OCI-LY7 (cell line): ENCODE data around the gene TAS2R1. TPM values are rescaled to one million over a fixed set of nuclear protein-coding genes. Genes with fewer than 3 reads are reported as not detected.

Experiments
- BruUV-seq: library from RNA; stranded (reverse); fragments of 400-500 nt; replicated peaks from 2 replicates; lab custom pipeline; 2021; lab: Mats Ljungman, UMichigan
- CTCF ChIA-PET: fragments of 300-600 bp; sonication (Branson Sonifier 250); formaldehyde crosslinking; loops from one replicate; lab custom pipeline; 2022; ENCODE audit warnings: antibody characterized with exemption; ENCODE audit not compliant: unreplicated experiment; lab: Charles Lee
- POLR2A ChIA-PET: fragments of 300-600 bp; sonication (Branson Sonifier 250); formaldehyde crosslinking; loops from one replicate; lab custom pipeline; 2022; ENCODE audit warnings: antibody characterized with exemption; lab: Charles Lee
- DNase-seq: peaks from one replicate; pipeline ENCODE4 v3.0.0-alpha.2; 2015; ENCODE audit warnings: low spot score
- H2AFZ ChIP-seq: fragments of 200-600 bp; sonication (generic), shearing (Covaris generic); 2 replicates; pipeline ENCODE4 v1.6.1; 2014; ENCODE audit warnings: mild to moderate bottlenecking, antibody characterized with exemption, low read length, moderate library complexity
- H3K27ac ChIP-seq: fragments of 200-600 bp; sonication (generic); 2 replicates; pipeline ENCODE4 v1.5.1; 2014; ENCODE audit warnings: mixed run types, low read depth, mild to moderate bottlenecking, moderate library complexity, low read length, inconsistent platforms; ENCODE audit not compliant: poor library complexity, severe bottlenecking
- H3K36me3 ChIP-seq: fragments of 200-600 bp; sonication (generic); 2 replicates; pipeline ENCODE4 v1.6.1; 2014; ENCODE audit warnings: mild to moderate bottlenecking, antibody characterized with exemption, low read length, moderate library complexity, mixed read lengths; ENCODE audit not compliant: insufficient read depth
- H3K4me1 ChIP-seq: fragments of 200-600 bp; sonication (generic); 2 replicates; pipeline ENCODE4 v1.5.1; 2014; ENCODE audit warnings: mild to moderate bottlenecking, low read length; ENCODE audit not compliant: insufficient read depth, poor library complexity, severe bottlenecking
- H3K4me2 ChIP-seq: fragments of 200-600 bp; sonication (generic); 2 replicates; pipeline ENCODE4 v1.6.1; 2014; ENCODE audit warnings: mild to moderate bottlenecking, low read length
- H3K4me3 ChIP-seq: fragments of 200-600 bp; sonication (generic); 2 replicates; pipeline ENCODE4 v1.5.1; 2014; ENCODE audit warnings: mild to moderate bottlenecking, low read depth, low read length; ENCODE audit not compliant: poor library complexity, severe bottlenecking
- H3K79me2 ChIP-seq: fragments of 200-600 bp; sonication (generic); 2 replicates; pipeline ENCODE4 v1.6.1; 2016; ENCODE audit warnings: low read depth, mild to moderate bottlenecking, low read length, moderate library complexity, mixed read lengths; ENCODE audit not compliant: insufficient read depth
- H3K9me2 ChIP-seq: fragments of 200-600 bp; sonication (generic); 2 replicates; pipeline ENCODE4 v1.6.1; 2016; ENCODE audit warnings: mild to moderate bottlenecking, low read length, mixed read lengths; ENCODE audit not compliant: insufficient read depth
- H3K9me3 ChIP-seq: fragments of 200-600 bp; sonication (generic); 2 replicates; pipeline ENCODE4 v1.6.1; 2014; ENCODE audit warnings: mild to moderate bottlenecking, mixed run types, low read length, mixed read lengths
- H4K20me1 ChIP-seq: fragments of 200-600 bp; sonication (generic); 2 replicates; pipeline ENCODE4 v1.6.1; 2014; ENCODE audit warnings: mild to moderate bottlenecking, antibody characterized with exemption, low read length, moderate library complexity, mixed read lengths; ENCODE audit not compliant: insufficient read depth
- EZH2phosphoT487 ChIP-seq: fragments of 200-600 bp; sonication (generic); IDR thresholded peaks from 2 replicates; pipeline ENCODE4 v1.6.1; 2018; ENCODE audit warnings: low read depth, borderline replicate concordance, mild to moderate bottlenecking, mixed run types, antibody characterized with exemption, low read length, moderate library complexity, mixed read lengths
- intact Hi-C: fragments of 100-400 bp; cut with micrococcal nuclease; formaldehyde crosslinking; loops from one replicate; pipeline ENCODE4 v1.10.0; 2022; ENCODE audit not compliant: unreplicated experiment
- total RNA-seq, 2 experiments: library from RNA; depleted of rRNA in 1 of 2; stranded (reverse); fragments of >200 nt in 1 of 2; shearing (Covaris generic) in 1 of 2; gene quantifications; 2 replicates each; pipeline ENCODE4 v1.2.3, GENCODE V29; 2014 to 2022
- TF ChIP-seq, protein P1 (sequence below): fragments of 200-600 bp; sonication (generic); conservative IDR thresholded peaks from 2 replicates; pipeline ENCODE4 v1.5.1; 2014; ENCODE audit warnings: mild to moderate bottlenecking, antibody characterized with exemption, low read length, moderate library complexity, mixed read lengths

TAS2R1 gene
- total RNA-seq, 2 experiments from 2014 or later: not detected

DNA sequence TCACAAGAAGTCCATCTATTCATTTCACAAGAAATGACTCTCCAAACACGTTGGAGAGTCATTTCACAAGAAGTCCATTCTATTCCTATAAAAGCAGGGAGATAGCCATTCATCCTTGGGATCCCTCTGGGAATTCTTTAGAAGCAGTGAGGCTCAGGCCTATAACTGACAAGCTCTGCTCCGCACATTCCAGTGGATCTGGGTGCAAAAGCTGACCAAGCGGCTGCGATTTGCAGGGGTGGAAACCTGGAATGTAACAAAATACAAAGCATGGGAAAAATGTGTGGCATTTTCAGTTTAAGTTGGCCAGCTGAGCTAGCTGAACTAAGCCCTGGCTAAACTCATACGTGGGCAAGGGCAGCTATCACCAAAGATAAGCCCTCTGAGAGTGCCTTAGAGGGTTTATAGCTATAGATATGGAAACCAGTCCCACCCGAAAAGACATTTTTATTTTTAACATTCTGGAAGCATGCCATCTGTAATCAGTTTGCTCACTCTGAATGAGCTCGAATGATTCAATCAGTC lies 8.7 kb downstream of the TAS2R1 start:
- no peak for DNase-seq
- intact Hi-C loops: no loop called here
- Histone ChIP-seq H3K27ac (no peak overlapping the region), H3K9me2 (no peaks in the 10 kb centered on the region), H3K9me3 (no peaks in the 10 kb centered on the region), H3K4me1 (no peaks in the 10 kb centered on the region), H2AFZ (no peak overlapping the region), H3K36me3 (no peaks in the 10 kb centered on the region), H3K79me2 (no peaks in the 10 kb centered on the region), H3K4me2 (no peak overlapping the region), H4K20me1 (no peaks in the 10 kb centered on the region), H3K4me3 (no peak overlapping the region)
- CTCF ChIA-PET: no interaction called here
- no TSS peak for BruUV-seq
- POLR2A ChIA-PET: interaction anchor here (0.7 kb wide), 2 partner anchors 54 to 331 kb away, joined by 3 to 4 read pairs; no protein-coding TSS in a partner anchor
- TF ChIP-seq EZH2phosphoT487: no peak
- TF ChIP-seq, protein P1, sequence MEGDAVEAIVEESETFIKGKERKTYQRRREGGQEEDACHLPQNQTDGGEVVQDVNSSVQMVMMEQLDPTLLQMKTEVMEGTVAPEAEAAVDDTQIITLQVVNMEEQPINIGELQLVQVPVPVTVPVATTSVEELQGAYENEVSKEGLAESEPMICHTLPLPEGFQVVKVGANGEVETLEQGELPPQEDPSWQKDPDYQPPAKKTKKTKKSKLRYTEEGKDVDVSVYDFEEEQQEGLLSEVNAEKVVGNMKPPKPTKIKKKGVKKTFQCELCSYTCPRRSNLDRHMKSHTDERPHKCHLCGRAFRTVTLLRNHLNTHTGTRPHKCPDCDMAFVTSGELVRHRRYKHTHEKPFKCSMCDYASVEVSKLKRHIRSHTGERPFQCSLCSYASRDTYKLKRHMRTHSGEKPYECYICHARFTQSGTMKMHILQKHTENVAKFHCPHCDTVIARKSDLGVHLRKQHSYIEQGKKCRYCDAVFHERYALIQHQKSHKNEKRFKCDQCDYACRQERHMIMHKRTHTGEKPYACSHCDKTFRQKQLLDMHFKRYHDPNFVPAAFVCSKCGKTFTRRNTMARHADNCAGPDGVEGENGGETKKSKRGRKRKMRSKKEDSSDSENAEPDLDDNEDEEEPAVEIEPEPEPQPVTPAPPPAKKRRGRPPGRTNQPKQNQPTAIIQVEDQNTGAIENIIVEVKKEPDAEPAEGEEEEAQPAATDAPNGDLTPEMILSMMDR: no peak

- no peak overlapping the region for H3K27ac ChIP-seq
- no peak overlapping the region for H2AFZ ChIP-seq
- no peaks in the 10 kb centered on the region for H3K4me1 ChIP-seq
- H3K79me2 ChIP-seq: no peaks in the 10 kb centered on the region
- BruUV-seq: no TSS peak
- H3K4me3 ChIP-seq: no peak overlapping the region
- H3K4me2 ChIP-seq: no peak overlapping the region
- H4K20me1 ChIP-seq: no peaks in the 10 kb centered on the region
- no peaks in the 10 kb centered on the region for H3K9me3 ChIP-seq
- H3K36me3 ChIP-seq: no peaks in the 10 kb centered on the region
- TF ChIP-seq, protein P1: no peak
- TF ChIP-seq EZH2phosphoT487: no peak
- ChIA-PET CTCF (no interaction called here), POLR2A (interaction anchor here (1.3 kb wide), 1 partner anchor 8 kb away, joined by 4 read pairs; no protein-coding TSS in a partner anchor)
- intact Hi-C loops: no loop called here
- no peak for DNase-seq
- no peaks in the 10 kb centered on the region for H3K9me2 ChIP-seq
These were observed 10.6 kb downstream of the TAS2R1 start for GRCh38 chr5:9619331-9620092.
